Esophagus muscularis mucosa (tissue), 4 donors: ENCODE measurements around the gene CNTN5.

Experiments
- CTCF ChIP-seq, 3 experiments: fragments of 200-600 bp in 2 of 3; fragments of 450-650 bp in 1 of 3; sonication (generic) in 2 of 3; IDR thresholded peaks; one replicate each; pipeline ENCODE4 v1.5.1; 2017 to 2019; ENCODE audit warnings: antibody characterized with exemption in 3 of 3, mild to moderate bottlenecking in 2 of 3, moderate library complexity in 1 of 3
- EP300 ChIP-seq: sonication (generic); formaldehyde crosslinking; IDR thresholded peaks from one replicate; pipeline ENCODE4 v1.6.1; 2017; ENCODE audit warnings: antibody characterized with exemption
- POLR2A ChIP-seq: fragments of 450-650 bp; IDR thresholded peaks from one replicate; pipeline ENCODE4 v1.6.1; 2017; ENCODE audit warnings: antibody characterized with exemption, moderate library complexity, mild to moderate bottlenecking, low read depth
- POLR2AphosphoS5 ChIP-seq, 2 donors: sonication (generic); formaldehyde crosslinking; IDR thresholded peaks; one replicate each; pipeline ENCODE4 v1.6.1; 2017; ENCODE audit warnings: antibody characterized with exemption in 2 of 2

GRCh38 chr11:99383648-99384245 is 363.0 kb downstream of the CNTN5 start:
- TF ChIP-seq POLR2A (no peak), CTCF (IDR thresholded peaks at IDR 0.05) (no peak), POLR2AphosphoS5 (IDR thresholded peaks at IDR 0.05) (no peak), EP300 (no peak)
